SH-SY5Y (cell line): ENCODE data around the gene OGFOD3.

Source experiments
- GATA2 ChIP-seq: IDR thresholded peaks from 2 replicates; pipeline ENCODE4 v1.6.1; 2011; ENCODE audit warnings: mild to moderate bottlenecking, low read depth, low read length
- GATA3 ChIP-seq: IDR thresholded peaks from 2 replicates; pipeline ENCODE4 v1.6.1; 2011; ENCODE audit warnings: low read depth, mild to moderate bottlenecking, low read length, moderate library complexity

- no peak for TF ChIP-seq GATA2
- TF ChIP-seq GATA3, result no peak
Measured at GRCh38 chr17:82349287-82349701, 69.1 kb downstream of the OGFOD3 start.
